HL-60 (cell line): ENCODE results near the gene OR10P1.

ENCODE experiments used
- DNase-seq, 2 experiments: peaks; one replicate each; pipeline ENCODE4 v3.0.0-alpha.2; 2010 to 2020; ENCODE audit warnings: low read depth in 1 of 2, low spot score in 1 of 2
- H3K27ac ChIP-seq: fragments of 250-450 bp; sonication (Bioruptor Pico); replicated peaks from 2 replicates; pipeline ENCODE4 v1.5.1; 2020; ENCODE audit warnings: mild to moderate bottlenecking, moderate library complexity
- H3K27me3 ChIP-seq: fragments of 250-450 bp; sonication (Bioruptor Pico); 2 replicates; pipeline ENCODE4 v1.5.1; 2021; ENCODE audit warnings: mild to moderate bottlenecking, moderate library complexity; ENCODE audit not compliant: insufficient read depth, poor library complexity, severe bottlenecking
- H3K4me3 ChIP-seq: replicated peaks from 2 replicates; pipeline ENCODE4 v1.5.1; 2011; ENCODE audit warnings: mild to moderate bottlenecking, control low read depth, low read length; ENCODE audit not compliant: insufficient read depth
- GABPA ChIP-seq: IDR thresholded peaks from 2 replicates; pipeline ENCODE4 v1.6.1; 2012; ENCODE audit warnings: low read depth
- POLR2AphosphoS5 ChIP-seq: IDR thresholded peaks from 2 replicates; pipeline ENCODE4 v1.6.1; 2012; ENCODE audit warnings: low read depth
- SPI1 ChIP-seq: IDR thresholded peaks from 2 replicates; pipeline ENCODE4 v1.6.1; 2012; ENCODE audit warnings: low read depth, mild to moderate bottlenecking, borderline replicate concordance
- TF ChIP-seq, protein P1 (sequence below): IDR thresholded peaks from one replicate; pipeline ENCODE4 v1.5.1; 2011; ENCODE audit warnings: low read length, control low read depth, inconsistent platforms; ENCODE audit not compliant: insufficient read depth
- TF ChIP-seq, protein P2 (sequence below): IDR thresholded peaks from 2 replicates; pipeline ENCODE4 v1.6.1; 2012; ENCODE audit warnings: low read depth; ENCODE audit not compliant: insufficient replicate concordance

The OR10P1 gene

DNA sequence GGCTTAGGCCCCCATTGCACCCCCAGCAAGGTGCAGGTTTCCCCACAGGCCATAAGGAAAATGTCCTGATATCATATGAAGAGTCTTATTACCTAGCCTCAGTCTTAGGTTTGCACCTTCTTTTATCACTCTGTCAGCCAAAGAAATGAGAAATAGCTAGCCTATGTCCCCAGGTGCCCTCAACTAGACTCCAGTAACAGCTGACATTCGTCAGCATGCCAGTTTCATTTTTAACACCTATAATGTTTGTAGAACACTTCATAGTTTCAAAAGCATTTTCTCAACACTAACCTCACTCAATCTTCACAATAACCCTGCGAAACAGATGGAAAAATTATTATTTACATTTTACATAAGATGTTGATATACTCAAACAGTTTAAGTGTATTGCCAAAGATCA is 24.0 kb upstream of the OR10P1 start:
- Histone ChIP-seq H3K27ac (no peak overlapping the region), H3K4me3 (no peak overlapping the region), H3K27me3 (no peaks in the 10 kb centered on the region)
- no peak for DNase-seq
- TF ChIP-seq, protein P1, sequence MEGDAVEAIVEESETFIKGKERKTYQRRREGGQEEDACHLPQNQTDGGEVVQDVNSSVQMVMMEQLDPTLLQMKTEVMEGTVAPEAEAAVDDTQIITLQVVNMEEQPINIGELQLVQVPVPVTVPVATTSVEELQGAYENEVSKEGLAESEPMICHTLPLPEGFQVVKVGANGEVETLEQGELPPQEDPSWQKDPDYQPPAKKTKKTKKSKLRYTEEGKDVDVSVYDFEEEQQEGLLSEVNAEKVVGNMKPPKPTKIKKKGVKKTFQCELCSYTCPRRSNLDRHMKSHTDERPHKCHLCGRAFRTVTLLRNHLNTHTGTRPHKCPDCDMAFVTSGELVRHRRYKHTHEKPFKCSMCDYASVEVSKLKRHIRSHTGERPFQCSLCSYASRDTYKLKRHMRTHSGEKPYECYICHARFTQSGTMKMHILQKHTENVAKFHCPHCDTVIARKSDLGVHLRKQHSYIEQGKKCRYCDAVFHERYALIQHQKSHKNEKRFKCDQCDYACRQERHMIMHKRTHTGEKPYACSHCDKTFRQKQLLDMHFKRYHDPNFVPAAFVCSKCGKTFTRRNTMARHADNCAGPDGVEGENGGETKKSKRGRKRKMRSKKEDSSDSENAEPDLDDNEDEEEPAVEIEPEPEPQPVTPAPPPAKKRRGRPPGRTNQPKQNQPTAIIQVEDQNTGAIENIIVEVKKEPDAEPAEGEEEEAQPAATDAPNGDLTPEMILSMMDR, result no peak
- TF ChIP-seq SPI1, result no peak
- TF ChIP-seq POLR2AphosphoS5, result no peak
- TF ChIP-seq GABPA, result no peak
- TF ChIP-seq, protein P2, sequence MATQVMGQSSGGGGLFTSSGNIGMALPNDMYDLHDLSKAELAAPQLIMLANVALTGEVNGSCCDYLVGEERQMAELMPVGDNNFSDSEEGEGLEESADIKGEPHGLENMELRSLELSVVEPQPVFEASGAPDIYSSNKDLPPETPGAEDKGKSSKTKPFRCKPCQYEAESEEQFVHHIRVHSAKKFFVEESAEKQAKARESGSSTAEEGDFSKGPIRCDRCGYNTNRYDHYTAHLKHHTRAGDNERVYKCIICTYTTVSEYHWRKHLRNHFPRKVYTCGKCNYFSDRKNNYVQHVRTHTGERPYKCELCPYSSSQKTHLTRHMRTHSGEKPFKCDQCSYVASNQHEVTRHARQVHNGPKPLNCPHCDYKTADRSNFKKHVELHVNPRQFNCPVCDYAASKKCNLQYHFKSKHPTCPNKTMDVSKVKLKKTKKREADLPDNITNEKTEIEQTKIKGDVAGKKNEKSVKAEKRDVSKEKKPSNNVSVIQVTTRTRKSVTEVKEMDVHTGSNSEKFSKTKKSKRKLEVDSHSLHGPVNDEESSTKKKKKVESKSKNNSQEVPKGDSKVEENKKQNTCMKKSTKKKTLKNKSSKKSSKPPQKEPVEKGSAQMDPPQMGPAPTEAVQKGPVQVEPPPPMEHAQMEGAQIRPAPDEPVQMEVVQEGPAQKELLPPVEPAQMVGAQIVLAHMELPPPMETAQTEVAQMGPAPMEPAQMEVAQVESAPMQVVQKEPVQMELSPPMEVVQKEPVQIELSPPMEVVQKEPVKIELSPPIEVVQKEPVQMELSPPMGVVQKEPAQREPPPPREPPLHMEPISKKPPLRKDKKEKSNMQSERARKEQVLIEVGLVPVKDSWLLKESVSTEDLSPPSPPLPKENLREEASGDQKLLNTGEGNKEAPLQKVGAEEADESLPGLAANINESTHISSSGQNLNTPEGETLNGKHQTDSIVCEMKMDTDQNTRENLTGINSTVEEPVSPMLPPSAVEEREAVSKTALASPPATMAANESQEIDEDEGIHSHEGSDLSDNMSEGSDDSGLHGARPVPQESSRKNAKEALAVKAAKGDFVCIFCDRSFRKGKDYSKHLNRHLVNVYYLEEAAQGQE, result no peak

DNA sequence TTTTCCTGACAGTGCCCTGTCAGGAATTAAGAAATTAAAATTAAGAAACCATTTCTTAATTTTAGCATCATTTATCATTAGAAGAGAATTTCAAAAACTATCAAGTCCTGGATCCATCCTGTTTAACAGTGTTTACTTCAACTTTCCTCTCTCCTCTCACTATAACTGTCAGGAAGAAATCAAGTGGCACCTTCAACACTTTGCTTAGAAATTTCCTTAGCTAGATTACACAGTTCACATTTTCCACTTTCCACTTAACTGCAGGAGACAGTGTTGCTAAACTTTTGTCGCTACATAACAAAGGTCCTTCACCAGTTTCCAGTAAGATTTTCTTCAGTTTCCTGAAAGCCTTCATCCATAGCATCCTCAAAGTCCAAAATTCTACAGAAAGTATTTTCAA is 21.9 kb upstream of the OR10P1 start:
- no peak overlapping the region for H3K27ac ChIP-seq
- H3K4me3 ChIP-seq, result no peak overlapping the region
- TF ChIP-seq, protein P1, result no peak
- TF ChIP-seq GABPA (no peak), POLR2AphosphoS5 (no peak), SPI1 (no peak)
- TF ChIP-seq, protein P2, result no peak
- no peak for DNase-seq
- no peaks in the 10 kb centered on the region for H3K27me3 ChIP-seq

DNA sequence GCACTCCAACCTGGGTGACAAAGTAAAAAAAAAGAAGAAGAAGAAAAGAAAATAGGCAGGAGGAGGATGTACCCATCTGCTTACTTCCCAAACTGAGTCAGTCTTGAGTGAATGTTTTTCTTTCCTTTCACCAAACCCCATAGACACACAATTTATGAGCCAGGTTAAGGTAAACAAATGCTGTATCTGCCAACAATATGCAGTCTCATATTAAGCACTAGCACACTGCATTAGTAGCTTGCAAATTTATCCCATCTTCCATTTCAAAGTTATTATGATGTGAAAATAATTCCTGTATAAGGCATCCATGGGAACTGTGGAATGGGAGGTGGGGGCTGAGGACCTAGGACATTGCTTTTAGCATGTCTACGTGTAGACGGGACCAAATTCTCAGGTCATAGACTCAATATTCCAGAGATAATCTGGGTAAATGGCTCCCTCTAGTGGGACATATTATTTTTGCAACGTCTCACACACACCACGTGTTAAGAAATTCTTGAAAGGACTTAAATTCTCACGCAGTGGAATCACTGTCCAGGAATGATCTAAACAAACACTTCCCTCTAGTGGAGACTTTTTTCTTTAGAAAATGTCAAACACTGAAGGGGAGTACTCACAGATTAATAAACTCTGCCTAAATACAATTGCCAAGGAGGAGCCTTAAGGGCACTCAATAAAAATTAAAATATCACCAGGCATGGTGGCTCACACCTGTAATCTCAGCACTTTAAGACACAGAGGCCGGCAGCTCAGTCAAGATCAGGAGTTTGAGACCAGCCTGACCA is 17.1 kb upstream of the OR10P1 start:
- no peaks in the 10 kb centered on the region for H3K27me3 ChIP-seq
- H3K27ac ChIP-seq, result no peak overlapping the region
- TF ChIP-seq POLR2AphosphoS5, result no peak
- TF ChIP-seq, protein P1, result peak; percentile 50
- no peak overlapping the region for H3K4me3 ChIP-seq
- DNase-seq, result peak; percentile 70 to 82

DNA sequence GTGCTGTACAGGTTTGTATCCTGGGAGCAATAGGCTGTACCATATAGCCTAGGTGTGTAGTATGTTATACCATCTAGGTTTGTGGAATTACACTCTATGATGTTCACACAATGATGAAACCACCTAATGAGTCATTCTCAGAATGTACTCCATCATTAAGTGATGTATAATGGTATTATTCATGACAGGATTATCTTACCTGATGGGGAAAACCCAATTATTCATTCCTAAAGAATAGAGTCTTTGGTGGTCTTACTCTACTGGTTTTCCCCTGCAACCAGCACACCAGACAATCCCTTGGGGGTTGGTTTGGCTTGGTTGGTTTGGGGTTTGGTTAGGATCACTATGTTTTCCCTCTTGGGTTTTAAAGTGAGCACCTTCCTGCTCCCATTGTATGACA is 12.6 kb upstream of the OR10P1 start:
- H3K27ac ChIP-seq, result no peak overlapping the region
- no peak overlapping the region for H3K4me3 ChIP-seq
- H3K27me3 ChIP-seq, result no peaks in the 10 kb centered on the region
- TF ChIP-seq POLR2AphosphoS5 (no peak), SPI1 (no peak), GABPA (no peak)
- TF ChIP-seq, protein P1, result no peak
- TF ChIP-seq, protein P2, result no peak
- DNase-seq, result no peak
